ENCODE measurements around the gene GOLGA6A.

Gene GOLGA6A

GRCh38 chr15:74045636-74046274, 36.6 kb downstream of the GOLGA6A start (continued):
- TF ChIP-seq ZNF426 (tag by site-specific recombination; IDR thresholded peaks at IDR 0.05) (no peak), CTCF (tag by site-specific recombination; IDR thresholded peaks at IDR 0.05) (no peak), RBAK (tag by site-specific recombination; IDR thresholded peaks at IDR 0.05) (no peak), ZNF530 (tag by site-specific recombination; IDR thresholded peaks at IDR 0.05; ENCODE audit: low read depth) (no peak)

- ChIA-PET POLR2A (no interaction called here), CTCF (interaction anchor here (0.6 to 14.3 kb wide), 12 partner anchors 4 to 334 kb away, joined by 3 to 301 read pairs (median 6); partner anchors contain the start of gene STOML1)
- TF ChIP-seq ZNF184 (tag by site-specific recombination; IDR thresholded peaks at IDR 0.05) = no peak
- TF ChIP-seq ZNF792 (tag by site-specific recombination; IDR thresholded peaks at IDR 0.05) = no peak
- no peak for TF ChIP-seq TRIM28 (IDR thresholded peaks at IDR 0.05; ENCODE audit: borderline replicate concordance, low read length)
- TF ChIP-seq ZXDB (tag by site-specific recombination; IDR thresholded peaks at IDR 0.05) = no peak
- no peak for TF ChIP-seq CTCF (tag by site-specific recombination; IDR thresholded peaks at IDR 0.05)
- TF ChIP-seq PRDM6 (tag by site-specific recombination; IDR thresholded peaks at IDR 0.05) = no peak
- no peak for TF ChIP-seq ZNF292 (tag by site-specific recombination; IDR thresholded peaks at IDR 0.05; ENCODE audit: borderline replicate concordance, low read depth)
- TF ChIP-seq ZNF837 (tag by site-specific recombination; IDR thresholded peaks at IDR 0.05) = no peak
- no peak for TF ChIP-seq ZNF341 (tag by site-specific recombination; IDR thresholded peaks at IDR 0.05; ENCODE audit: low read depth)
- no peaks in the 10 kb centered on the region; a peak in 1 of 3 replicates for H3K36me3 ChIP-seq (ENCODE audit: control insufficient read depth in 2 of 2, insufficient read depth in 1 of 2, low read length in 2 of 2)
- H3K27ac ChIP-seq (ENCODE audit: extremely low read depth, low read depth, low read length) = no peak overlapping the region
- no peaks in the 10 kb centered on the region for H3K9me3 ChIP-seq (ENCODE audit: control insufficient read depth, insufficient read depth, low read depth, low read length)
- no peaks in the 10 kb centered on the region; the same call in 1 of the 2 replicates for H3K4me1 ChIP-seq (ENCODE audit: control insufficient read depth, insufficient read depth, low read length)
- no peak overlapping the region for H3K4me3 ChIP-seq (ENCODE audit: low read depth, low read length)
These were observed 37.2 kb downstream of the GOLGA6A start for GRCh38 chr15:74045184-74045583.

GRCh38 chr15:74044267-74045110, 37.9 kb downstream of the GOLGA6A start:
- no peaks in the 10 kb centered on the region; the same call in 1 of the 2 replicates for H3K4me1 ChIP-seq (ENCODE audit: control insufficient read depth, insufficient read depth, low read length)
- no peaks in the 10 kb centered on the region; a peak in 1 of 3 replicates for H3K36me3 ChIP-seq (ENCODE audit: control insufficient read depth in 2 of 2, insufficient read depth in 1 of 2, low read length in 2 of 2)
- no peak overlapping the region for H3K4me3 ChIP-seq (ENCODE audit: low read depth, low read length)
- H3K9me3 ChIP-seq (ENCODE audit: control insufficient read depth, insufficient read depth, low read depth, low read length) = no peaks in the 10 kb centered on the region
- no peak for TF ChIP-seq SP3 (tag by site-specific recombination; IDR thresholded peaks at IDR 0.05)
- TF ChIP-seq ZIC2 (tag by site-specific recombination; IDR thresholded peaks at IDR 0.05) = peak; percentile 62
- CTCF ChIA-PET = interaction anchor here (0.6 to 14.3 kb wide), 8 partner anchors 3 to 280 kb away, joined by 3 to 301 read pairs (median 80); no protein-coding TSS in a partner anchor
- H3K27ac ChIP-seq (ENCODE audit: extremely low read depth, low read depth, low read length) = no peak overlapping the region
- POLR2A ChIA-PET = no interaction called here

Data from HEK293 (cell line).